ENCODE results near the gene GBF1. TPM values are rescaled to one million over a fixed set of nuclear protein-coding genes. Genes with fewer than 3 reads are reported as not detected.

The GBF1 gene
- polyA plus RNA-seq, 3 donors, result 49.5 to 58.4 (median 53.6) TPM

- peak; percentile 98 for DNase-seq
These were observed 175.6 kb downstream of the GBF1 start, which contains the start of gene FBXL15 for GRCh38 chr10:102420714-102421506. Gene FBXL15 (plus strand): TSS chr10:102420836. CDS start chr10:102421130, 294 bp downstream.

GRCh38 chr10:102421507-102421756 is 176.1 kb downstream of the GBF1 start:
- no peak for DNase-seq

GRCh38 chr10:102421757-102422512 is 176.6 kb downstream of the GBF1 start:
- DNase-seq, result no peak

GRCh38 chr10:102422545-102423129 is 177.3 kb downstream of the GBF1 start:
- DNase-seq, result no peak

GRCh38 chr10:102423372-102423968 is 178.1 kb downstream of the GBF1 start:
- no peak for DNase-seq

GRCh38 chr10:102424145-102424544 is 178.8 kb downstream of the GBF1 start:
- no peak for DNase-seq

- no peak for DNase-seq
These were observed 179.6 kb downstream of the GBF1 start for GRCh38 chr10:102424916-102425315.

GRCh38 chr10:102425444-102425843 is 180.1 kb downstream of the GBF1 start:
- DNase-seq, result no peak

GRCh38 chr10:102426803-102427287 is 181.5 kb downstream of the GBF1 start:
- DNase-seq, result no peak

GRCh38 chr10:102429468-102429867 is 184.1 kb downstream of the GBF1 start:
- DNase-seq, result no peak

GRCh38 chr10:102431452-102432124 is 186.3 kb downstream of the GBF1 start:
- no peak for DNase-seq

Other genes with a start within 250 kb of the GBF1 start
- 10 to 100 TPM; 16.6 to 20.0 (median 19.6) TPM for gene ARMH3, start 189.4 kb upstream of the GBF1 start, polyA plus RNA-seq (ENCODE audit: insufficient read length in 3 of 3)
- gene HPS6, start 180.2 kb upstream of the GBF1 start, polyA plus RNA-seq (ENCODE audit: insufficient read length in 3 of 3), result 10 to 100 TPM; 12.4 to 16.7 (median 15.9) TPM
- 100 to 1,000 TPM; 120 to 144 (median 126) TPM for gene LDB1, start 125.2 kb upstream of the GBF1 start, polyA plus RNA-seq (ENCODE audit: insufficient read length in 3 of 3)
- 10 to 100 TPM; 36.0 to 37.2 (median 36.6) TPM for gene PPRC1, start 112.5 kb upstream of the GBF1 start, polyA plus RNA-seq (ENCODE audit: insufficient read length in 3 of 3)
- 10 to 100 TPM; 94.3 to 100.0 (median 98.7) TPM for gene NOLC1, start 93.1 kb upstream of the GBF1 start, polyA plus RNA-seq (ENCODE audit: insufficient read length in 3 of 3)
- gene ELOVL3, start 19.2 kb upstream of the GBF1 start, polyA plus RNA-seq (ENCODE audit: insufficient read length in 3 of 3), result 1 to 10 TPM; 2.1 to 3.1 (median 2.2) TPM
- 1 to 10 TPM; 1.0 to 1.4 (median 1.2) TPM for gene PITX3, start 4.0 kb upstream of the GBF1 start, polyA plus RNA-seq (ENCODE audit: insufficient read length in 3 of 3)
- gene NFKB2, start 150.2 kb downstream of the GBF1 start, polyA plus RNA-seq (ENCODE audit: insufficient read length in 3 of 3), result 10 to 100 TPM; 20.6 to 22.7 (median 21.4) TPM
- 10 to 100 TPM; 10.2 to 13.2 (median 12.2) TPM for gene PSD, start 173.3 kb downstream of the GBF1 start, polyA plus RNA-seq (ENCODE audit: insufficient read length in 3 of 3)
- gene FBXL15, start 175.3 kb downstream of the GBF1 start, polyA plus RNA-seq (ENCODE audit: insufficient read length in 3 of 3), result 10 to 100 TPM; 12.6 to 16.3 (median 14.8) TPM
- 10 to 100 TPM; 77.1 to 93.1 (median 91.5) TPM for gene CUEDC2, start 187.0 kb downstream of the GBF1 start, polyA plus RNA-seq (ENCODE audit: insufficient read length in 3 of 3)
- 1 to 10 TPM; 1.0 to 2.4 (median 1.9) TPM for gene C10orf95, start 206.0 kb downstream of the GBF1 start, polyA plus RNA-seq (ENCODE audit: insufficient read length in 3 of 3)